ENCODE results near the gene LRRC10. TPM values are rescaled to one million over a fixed set of nuclear protein-coding genes. Genes with fewer than 3 reads are reported as not detected.

Gene LRRC10
- total RNA-seq, 2 donors from 2014 or later: not detected

DNA sequence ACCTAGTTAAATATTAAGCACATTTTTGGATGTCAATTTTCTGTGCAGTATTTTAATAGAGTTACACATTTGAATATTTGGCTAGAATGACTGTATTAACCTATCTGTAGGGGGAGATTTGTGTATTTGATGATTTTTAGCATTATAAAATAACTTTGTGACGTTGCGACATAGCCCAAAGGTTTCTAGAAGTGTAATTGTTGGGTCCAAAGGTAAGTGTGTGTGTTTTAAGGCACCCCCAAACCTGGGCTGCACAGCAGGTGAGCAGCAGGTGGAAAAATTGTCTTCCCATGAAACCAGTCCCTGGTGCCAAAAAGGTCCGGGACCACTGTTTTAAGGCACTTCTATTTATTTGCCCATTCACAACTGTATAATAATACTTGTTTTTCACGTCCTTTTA, 22.2 kb downstream of the LRRC10 start:
- no peak for TF ChIP-seq CTCF (conservative IDR thresholded peaks at IDR 0.05)
- H3K36me3 ChIP-seq (ENCODE audit: control insufficient read depth, insufficient read depth, low read length): peaks cover 73% of the 10 kb centered on the region
- peaks cover 66% of the 10 kb centered on the region for H3K36me3 Mint-ChIP-seq (ENCODE audit: low read depth)
- H3K4me3 Mint-ChIP-seq: no peak overlapping the region
- no peaks in the 10 kb centered on the region for H3K27me3 Mint-ChIP-seq (ENCODE audit: insufficient read depth)
- DNase-seq: no peak
- no peaks in the 10 kb centered on the region for H3K4me1 Mint-ChIP-seq
- 95 to 100% methylated on average over 4 of the region's 4 CpGs for WGBS, 2 experiments (ENCODE audit: insufficient coverage in 1 of 2, insufficient read length in 1 of 2)
- no peak overlapping the region for H3K27ac Mint-ChIP-seq
- no peak overlapping the region for H3K9ac ChIP-seq (ENCODE audit: extremely low read depth, low read length, poor library complexity, severe bottlenecking)
- no peaks in the 10 kb centered on the region for H3K9me3 ChIP-seq (ENCODE audit: control insufficient read depth, low read length)
- H3K4me3 ChIP-seq (ENCODE audit: low read length): no peak overlapping the region
- H3K27me3 ChIP-seq (ENCODE audit: control insufficient read depth, insufficient read depth, low read length, poor library complexity, severe bottlenecking): no peaks in the 10 kb centered on the region
- no peak overlapping the region for H3K27ac ChIP-seq (ENCODE audit: low read depth, low read length)
- no peaks in the 10 kb centered on the region for H3K4me1 ChIP-seq (ENCODE audit: control insufficient read depth, insufficient read depth, low read length)
- no peaks in the 10 kb centered on the region for H3K9me3 Mint-ChIP-seq

DNA sequence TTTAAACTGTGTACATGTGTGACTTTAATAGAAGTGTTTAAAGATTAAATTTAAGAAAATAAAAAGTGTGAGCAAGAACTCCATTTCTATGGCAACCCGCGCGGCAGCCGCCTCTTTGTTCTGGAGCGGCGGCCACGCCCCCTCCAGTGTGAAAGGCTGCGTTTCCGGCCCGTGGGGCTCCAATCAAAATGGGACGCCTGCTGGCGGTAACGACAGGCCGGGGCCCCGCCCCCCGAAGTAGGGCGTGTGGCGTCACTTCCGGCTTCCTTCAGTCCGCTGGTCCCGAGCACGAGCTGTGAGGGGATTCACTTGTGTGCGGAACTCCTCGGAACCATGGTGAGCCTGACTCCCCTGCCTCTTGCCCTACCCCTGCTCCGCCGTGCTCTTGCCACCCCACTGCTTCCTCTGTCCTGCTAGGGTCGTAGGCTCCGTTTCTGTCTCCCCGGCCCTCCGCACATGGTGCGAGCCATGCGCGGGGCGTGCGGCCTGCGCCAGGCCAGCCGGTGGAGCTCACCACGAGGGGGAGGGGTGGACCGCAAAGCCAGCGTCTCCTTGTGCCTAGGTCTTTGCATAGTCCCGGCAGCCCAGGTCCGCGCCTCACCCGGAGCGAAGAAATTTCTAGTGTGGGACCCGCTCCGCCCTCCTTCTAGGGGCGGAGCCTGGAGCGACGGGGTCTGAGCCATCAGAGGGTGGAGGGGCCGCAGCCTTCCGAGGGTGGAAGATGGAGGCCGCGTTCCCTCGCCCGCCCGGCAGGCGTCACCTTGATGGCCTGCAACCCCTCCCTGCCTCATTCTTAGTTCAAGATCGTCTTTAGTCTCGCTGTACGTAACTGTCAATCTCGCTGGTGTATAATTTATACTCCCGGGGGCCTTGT, 25.3 kb downstream of the LRRC10 start, which contains the start of gene CCT2:
TSS of gene CCT2 (plus strand) at position 271 of the 874 bp plus-strand sequence. CDS start at position 334, 63 bp downstream.
- peak within 1 kb of the TSS; percentile 95 for H3K27ac ChIP-seq (ENCODE audit: low read depth, low read length)
- Mint-ChIP-seq H3K27me3 (ENCODE audit: insufficient read depth) (no peaks in the 10 kb centered on the region), H3K27ac (peak within 1 kb of the TSS; percentile 98), H3K9me3 (no peaks in the 10 kb centered on the region), H3K36me3 (ENCODE audit: low read depth) (peaks cover 37% of the 10 kb centered on the region), H3K4me3 (peak within 1 kb of the TSS; percentile 96), H3K4me1 (no peaks in the 10 kb centered on the region)
- peak within 1 kb of the TSS; percentile 98 for H3K4me3 ChIP-seq (ENCODE audit: low read length)
- H3K9ac ChIP-seq (ENCODE audit: extremely low read depth, low read length, poor library complexity, severe bottlenecking): peak within 1 kb of the TSS; percentile 98
- TF ChIP-seq CTCF (conservative IDR thresholded peaks at IDR 0.05): peak; percentile 62
- H3K36me3 ChIP-seq (ENCODE audit: control insufficient read depth, insufficient read depth, low read length): peaks cover 42% of the 10 kb centered on the region
- DNase-seq: peak; percentile 99
- no peaks in the 10 kb centered on the region for H3K27me3 ChIP-seq (ENCODE audit: control insufficient read depth, insufficient read depth, low read length, poor library complexity, severe bottlenecking)
- WGBS, 2 experiments (ENCODE audit: insufficient coverage in 1 of 2, insufficient read length in 1 of 2): 0% methylated on average over 16 to 63 of the region's 63 CpGs
- H3K9me3 ChIP-seq (ENCODE audit: control insufficient read depth, low read length): no peaks in the 10 kb centered on the region
- no peaks in the 10 kb centered on the region for H3K4me1 ChIP-seq (ENCODE audit: control insufficient read depth, insufficient read depth, low read length)

- H3K4me1 Mint-ChIP-seq: peaks cover 3% of the 10 kb centered on the region
- H3K36me3 ChIP-seq (ENCODE audit: control insufficient read depth, insufficient read depth, low read length): peaks cover 23% of the 10 kb centered on the region
- no peaks in the 10 kb centered on the region for H3K9me3 ChIP-seq (ENCODE audit: control insufficient read depth, low read length)
- no peaks in the 10 kb centered on the region for H3K9me3 Mint-ChIP-seq
- H3K27ac Mint-ChIP-seq: no peak overlapping the region
- no peak overlapping the region for H3K27ac ChIP-seq (ENCODE audit: low read depth, low read length)
- H3K9ac ChIP-seq (ENCODE audit: extremely low read depth, low read length, poor library complexity, severe bottlenecking): no peak overlapping the region
- peak; percentile 85 for DNase-seq
- no peak overlapping the region for H3K4me3 Mint-ChIP-seq
- H3K27me3 Mint-ChIP-seq (ENCODE audit: insufficient read depth): no peaks in the 10 kb centered on the region
- H3K4me1 ChIP-seq (ENCODE audit: control insufficient read depth, insufficient read depth, low read length): no peaks in the 10 kb centered on the region
- peak; percentile 72 for TF ChIP-seq CTCF (conservative IDR thresholded peaks at IDR 0.05)
- H3K27me3 ChIP-seq (ENCODE audit: control insufficient read depth, insufficient read depth, low read length, poor library complexity, severe bottlenecking): no peaks in the 10 kb centered on the region
- H3K36me3 Mint-ChIP-seq (ENCODE audit: low read depth): peaks cover 16% of the 10 kb centered on the region
- H3K4me3 ChIP-seq (ENCODE audit: low read length): no peak overlapping the region
Observed at GRCh38 chr12:69583203-69583602, 27.5 kb downstream of the LRRC10 start.

Data from endodermal cell (in vitro differentiated cells).